Endometrium (tissue), 2 donors: ENCODE data around the gene LRRFIP1.

Experiments used
- FAIRE-seq: peaks from 2 replicates; lab custom pipeline; 2012; peaks lifted over from hg19 to GRCh38; lab: Jason Lieb, UNC
- donor health status: control.
- donor health status: control.

LRRFIP1 gene

DNA sequence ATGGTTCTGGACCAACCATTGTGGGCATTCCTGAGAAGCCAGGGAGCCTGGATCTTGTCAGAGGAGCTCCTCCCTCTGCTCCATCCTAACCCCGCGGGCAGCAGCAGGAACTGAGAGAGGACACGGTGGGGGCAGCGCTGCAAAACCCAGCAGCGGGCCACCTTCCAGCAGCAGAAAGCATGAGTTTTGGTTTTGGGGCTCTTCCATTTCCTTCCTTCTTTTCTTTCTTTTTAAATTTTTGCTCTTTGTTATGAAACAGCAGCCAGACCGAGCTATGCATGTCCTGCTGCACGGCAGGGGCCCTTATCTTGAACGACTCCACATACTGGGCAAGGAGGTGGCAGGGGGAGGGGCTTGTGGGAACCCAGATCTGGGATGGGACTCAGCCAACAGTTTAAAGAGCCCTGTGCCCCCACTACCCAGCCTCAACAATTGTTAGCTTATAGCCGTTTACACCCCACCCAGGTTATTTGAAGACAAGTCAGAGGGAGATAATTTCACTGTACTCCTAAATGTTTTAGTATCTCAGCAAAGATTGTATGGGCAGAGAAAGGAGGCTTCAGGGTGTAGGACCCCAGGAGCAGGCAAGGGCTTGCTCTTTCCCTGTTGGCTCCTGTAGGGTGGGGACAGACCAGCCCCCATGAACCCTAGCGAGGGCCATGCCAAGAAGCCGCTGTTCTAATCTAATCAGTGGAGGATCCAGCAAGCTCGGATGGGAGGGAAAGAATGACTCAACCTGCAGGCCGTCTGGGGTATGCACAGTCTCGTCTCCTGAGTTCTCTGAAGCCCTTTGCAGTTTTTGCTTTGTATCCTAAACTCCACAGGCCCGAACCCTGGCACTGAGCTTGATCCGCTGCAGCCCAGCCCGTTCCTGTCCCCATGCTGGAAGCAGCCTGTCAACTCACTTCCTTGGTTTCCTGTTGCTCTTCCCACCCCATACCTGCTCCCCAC, 75.3 kb downstream of the LRRFIP1 start:
- FAIRE-seq, result no peak

DNA sequence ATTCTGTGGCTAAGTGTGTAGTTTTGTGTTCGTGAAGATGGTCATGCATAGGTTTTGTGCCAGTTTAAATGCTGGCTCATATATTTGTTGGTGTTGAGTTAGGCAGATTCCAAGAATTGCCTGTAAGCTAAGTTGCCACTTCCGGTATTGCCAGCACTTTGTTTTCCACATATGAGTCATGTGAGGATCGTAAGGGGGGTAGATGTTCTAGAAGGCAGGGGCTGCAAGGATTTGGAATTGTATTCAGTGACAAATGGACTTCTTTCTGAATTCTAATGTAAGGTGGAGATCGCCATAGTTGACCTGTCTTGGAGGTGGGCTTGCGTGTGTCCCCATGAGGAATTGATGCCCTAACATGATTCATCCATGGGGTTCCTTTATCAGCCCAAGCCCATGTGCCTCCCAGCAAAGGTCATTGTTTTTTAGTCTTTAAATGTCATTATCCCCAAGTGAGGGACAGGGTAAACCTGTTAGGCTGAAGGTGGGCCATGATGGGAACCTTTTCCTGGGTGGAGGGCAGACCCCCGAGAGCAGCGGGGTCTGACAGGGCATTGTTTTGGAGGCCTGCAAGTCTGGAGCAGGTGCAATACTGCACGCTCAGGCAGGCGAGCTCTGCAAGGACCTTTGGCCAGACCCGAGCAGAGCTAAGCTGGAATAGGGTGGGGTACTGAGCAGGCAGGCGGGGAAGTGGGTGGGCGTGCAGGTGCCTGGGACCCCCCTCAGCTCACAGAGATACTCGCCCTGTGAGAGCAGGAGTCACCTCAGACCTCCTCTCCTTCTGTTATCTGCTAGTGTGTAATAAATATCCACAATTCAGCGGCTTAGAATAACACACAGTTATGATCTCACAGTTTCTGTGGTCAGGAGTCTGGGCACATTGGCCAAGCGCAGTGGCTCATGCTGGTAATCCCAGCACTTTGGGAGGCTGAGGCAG, 77.4 kb downstream of the LRRFIP1 start:
- no peak for FAIRE-seq

DNA sequence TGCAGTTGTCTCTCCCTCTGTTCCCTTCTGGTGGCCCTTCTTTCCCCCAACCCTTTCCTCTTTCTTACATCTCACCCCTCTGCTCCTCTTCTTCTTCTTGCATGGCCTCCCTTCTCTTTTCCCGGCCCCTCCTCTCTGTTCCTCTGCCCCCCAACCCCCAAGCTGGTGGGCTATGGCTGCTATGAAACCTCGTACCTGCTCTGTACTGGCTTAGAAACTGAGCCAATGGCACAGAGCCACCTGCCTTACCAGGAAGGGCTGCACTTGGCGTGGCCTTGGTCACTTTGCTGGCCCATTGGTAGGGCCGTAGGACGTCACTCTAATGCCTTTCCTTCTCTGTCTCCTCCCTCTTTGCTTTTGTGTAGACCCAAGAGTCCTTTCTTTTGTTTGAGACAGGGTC, 78.9 kb downstream of the LRRFIP1 start:
- no peak for FAIRE-seq

DNA sequence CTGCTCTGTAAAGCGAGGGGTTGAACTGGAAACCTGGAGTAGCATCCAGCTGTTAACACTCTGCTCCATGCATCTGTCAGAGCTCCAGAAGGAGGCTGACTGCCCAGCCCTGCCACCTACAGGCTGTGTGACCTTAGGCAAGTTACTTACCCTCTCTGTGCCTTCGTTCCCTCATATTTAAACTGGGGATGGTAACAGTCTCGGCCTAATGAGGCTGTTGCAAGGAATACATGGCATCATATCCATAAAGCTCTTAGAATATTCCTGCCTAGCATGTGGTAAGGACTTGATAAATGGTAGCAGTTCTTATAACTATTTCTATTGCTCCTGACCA, 80.6 kb downstream of the LRRFIP1 start:
- FAIRE-seq, result no peak

DNA sequence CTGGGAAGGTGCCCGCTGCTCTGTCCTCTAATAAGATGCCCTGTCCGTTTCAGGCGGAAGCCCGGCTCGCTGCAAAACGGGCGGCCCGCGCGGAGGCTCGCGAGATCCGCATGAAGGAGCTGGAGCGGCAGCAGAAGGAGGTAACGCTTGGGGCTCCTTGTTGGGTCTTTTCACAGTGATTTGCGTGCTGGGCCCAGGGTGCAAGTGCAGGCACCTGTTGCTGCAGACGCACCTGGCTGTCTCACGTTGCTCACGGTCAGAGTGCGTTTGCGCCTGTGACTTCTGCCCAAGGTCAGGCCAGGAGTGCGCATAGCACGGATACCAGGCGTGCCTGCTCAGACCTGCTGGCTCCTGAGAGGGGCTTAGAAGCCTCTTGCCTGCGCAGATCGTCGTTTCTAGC, 81.1 kb downstream of the LRRFIP1 start:
- no peak for FAIRE-seq

DNA sequence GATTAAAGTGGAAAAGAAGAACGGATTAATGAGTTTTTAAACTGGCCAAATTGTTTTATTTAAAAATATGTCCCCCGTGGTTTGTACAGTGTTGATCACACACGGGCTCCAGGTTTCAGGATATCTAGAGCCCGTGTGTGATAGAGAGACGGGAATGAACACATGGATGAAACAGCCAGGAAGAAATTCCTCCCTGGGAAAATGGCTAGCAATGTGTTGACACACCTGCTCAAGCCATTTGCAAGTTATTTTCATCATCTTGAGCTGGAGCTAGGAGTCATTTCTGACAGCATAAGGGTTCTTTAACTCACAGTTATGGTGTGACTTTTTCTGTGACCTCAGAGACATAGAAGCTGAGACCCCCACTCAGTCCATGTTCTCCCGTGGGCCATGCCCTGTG, 81.6 kb downstream of the LRRFIP1 start:
- no peak for FAIRE-seq

DNA sequence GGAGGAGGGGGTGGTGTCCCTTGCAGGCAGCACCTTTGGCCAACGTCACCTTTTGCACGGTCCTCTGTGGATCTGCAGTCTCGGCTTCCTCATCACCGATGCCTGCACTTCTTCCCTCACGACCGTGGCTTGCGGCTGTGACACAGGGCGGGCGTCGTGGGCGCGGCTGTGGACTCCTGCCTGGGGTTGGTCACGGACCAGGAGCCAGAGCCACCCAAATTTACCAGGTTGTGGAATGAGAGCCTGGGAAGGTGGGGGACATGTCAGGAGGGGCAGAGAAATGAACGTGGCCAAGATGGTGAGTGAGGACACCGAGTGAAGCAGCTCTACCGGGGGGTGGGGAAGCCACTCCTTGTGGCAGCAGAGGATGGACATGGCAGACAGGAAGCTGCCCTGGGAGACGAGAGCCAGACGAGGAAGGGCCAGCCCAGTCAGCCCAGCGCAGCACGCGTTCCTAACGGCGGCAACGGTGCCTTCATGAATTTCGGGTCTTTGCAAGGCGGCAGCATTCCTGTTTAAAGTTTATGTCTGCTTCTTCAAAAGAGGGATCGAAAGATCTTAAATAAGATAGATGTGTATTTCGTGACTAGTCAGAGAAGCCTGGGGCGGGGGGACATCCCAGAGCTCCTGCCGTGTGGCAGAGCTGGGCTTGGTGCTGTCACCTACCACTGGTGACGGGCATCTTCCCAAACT, 84.2 kb downstream of the LRRFIP1 start:
- FAIRE-seq, result no peak

DNA sequence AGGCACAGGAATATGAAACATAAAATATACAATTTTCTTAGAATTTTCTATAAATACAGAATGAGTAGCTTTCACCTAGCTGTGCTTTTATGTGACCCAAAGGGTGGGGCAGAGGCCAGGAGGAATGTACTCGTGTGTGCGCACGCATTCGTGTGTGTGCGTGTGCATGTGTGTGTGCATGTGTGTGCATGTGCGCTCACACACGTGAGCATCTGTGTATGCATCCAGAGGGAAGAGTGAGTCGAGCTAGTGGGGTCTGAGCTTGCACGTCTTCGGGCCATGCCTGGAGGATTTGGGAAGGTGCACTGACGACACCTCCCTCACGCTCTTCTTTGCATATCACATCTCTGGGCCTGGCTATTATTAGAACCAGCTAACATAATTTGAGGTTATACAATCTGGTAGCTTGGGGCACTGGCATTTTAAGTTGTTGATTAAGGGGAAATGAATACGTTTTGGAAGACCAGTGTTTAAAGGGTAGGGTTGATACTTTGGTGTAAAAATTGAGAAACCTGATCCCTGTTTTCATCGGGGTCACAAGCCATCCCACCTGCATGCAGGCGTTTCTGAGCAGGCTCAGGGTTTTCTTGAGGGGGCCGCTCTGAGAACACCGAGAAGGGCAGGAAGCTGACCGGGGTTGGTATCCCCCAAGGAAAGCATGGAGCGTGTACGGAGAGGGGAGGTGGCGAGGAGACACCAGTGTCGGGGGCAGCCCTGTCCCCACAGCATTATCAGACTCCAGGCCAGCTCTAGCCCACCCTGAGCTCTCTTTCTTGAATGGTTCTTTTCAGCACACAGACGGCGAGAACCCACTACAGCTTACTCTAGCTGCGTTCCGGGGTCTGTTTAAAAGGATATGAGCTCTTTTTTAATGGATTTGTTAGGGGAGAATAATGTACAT, 85.3 kb downstream of the LRRFIP1 start:
- no peak for FAIRE-seq

DNA sequence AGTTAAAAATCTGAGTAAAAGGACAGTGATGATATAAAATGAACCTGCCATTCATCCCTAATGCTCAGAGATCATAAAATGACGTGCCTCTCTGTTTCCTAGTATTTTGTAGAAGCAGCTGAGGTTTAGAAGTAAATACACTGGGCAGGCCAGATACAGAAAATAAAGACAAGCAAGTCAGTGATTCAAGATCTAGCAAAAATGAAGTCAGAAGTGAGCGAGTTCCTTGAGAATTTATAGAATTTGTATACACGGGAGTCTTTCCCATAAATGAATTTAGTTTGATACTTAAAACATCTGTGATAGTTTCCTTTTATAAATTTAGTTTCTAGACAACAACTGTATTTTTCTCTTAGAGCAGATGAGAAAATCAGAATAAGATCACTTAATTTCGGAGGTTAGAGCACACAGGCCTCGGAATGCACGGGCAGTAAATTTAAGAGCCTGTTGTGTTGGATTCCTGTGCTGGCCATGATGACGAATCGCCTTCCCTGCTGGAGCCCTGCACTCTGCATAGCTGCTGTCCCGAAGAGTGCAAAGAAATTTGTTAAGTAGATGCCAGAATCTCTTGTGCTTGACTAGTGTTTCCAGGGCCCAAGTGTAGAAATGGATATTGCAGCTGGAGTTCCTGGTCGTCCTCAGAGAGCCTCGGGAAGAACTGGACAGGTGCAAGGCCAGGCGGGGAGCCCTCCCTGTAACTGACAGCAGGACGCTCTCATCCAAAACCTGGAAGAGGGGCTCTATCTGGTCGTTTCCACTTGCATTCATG, 87.5 kb downstream of the LRRFIP1 start:
- no peak for FAIRE-seq

DNA sequence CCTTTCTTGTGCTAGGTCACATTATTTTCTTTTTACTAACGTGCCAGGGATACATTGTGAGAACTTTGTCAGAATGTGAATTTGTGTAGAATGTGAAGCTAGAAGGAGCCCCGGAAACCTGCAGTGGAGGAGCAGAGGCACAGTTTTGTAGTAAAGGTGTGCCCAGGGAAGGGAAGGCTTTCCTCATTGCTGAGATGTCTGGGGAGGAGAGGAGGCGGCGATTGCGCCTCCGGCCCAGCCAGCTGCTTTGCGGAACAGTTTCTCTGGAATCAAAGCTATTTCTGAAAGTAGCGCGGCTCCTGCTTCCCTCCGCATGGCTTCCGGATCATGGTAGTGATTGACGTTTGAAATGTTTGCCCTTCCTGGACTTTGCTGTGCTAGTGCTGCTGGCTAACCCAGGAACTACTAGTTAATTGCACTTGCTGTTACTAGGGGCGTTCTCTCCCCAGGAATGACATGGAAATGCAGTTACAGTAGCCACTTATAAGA, 88.1 kb downstream of the LRRFIP1 start:
- no peak for FAIRE-seq

DNA sequence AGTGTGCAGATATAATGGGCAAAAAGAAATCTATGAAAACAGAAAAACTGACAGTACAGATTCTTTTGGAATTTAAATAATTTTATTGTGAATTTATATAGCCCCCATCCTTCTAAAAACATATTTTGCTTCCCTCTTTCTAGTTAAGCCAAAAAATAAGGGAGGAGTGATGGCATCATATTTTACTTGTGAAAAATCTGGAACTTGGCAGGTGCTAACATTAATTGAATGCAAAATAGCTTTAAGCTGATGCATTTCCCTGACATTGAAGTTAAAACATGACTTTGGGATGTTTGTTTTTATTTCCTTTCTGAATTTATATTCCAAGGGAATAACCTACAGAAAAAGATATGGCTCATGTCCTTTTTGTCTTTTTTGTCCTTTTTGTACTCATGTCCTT, 88.6 kb downstream of the LRRFIP1 start:
- FAIRE-seq, result no peak

DNA sequence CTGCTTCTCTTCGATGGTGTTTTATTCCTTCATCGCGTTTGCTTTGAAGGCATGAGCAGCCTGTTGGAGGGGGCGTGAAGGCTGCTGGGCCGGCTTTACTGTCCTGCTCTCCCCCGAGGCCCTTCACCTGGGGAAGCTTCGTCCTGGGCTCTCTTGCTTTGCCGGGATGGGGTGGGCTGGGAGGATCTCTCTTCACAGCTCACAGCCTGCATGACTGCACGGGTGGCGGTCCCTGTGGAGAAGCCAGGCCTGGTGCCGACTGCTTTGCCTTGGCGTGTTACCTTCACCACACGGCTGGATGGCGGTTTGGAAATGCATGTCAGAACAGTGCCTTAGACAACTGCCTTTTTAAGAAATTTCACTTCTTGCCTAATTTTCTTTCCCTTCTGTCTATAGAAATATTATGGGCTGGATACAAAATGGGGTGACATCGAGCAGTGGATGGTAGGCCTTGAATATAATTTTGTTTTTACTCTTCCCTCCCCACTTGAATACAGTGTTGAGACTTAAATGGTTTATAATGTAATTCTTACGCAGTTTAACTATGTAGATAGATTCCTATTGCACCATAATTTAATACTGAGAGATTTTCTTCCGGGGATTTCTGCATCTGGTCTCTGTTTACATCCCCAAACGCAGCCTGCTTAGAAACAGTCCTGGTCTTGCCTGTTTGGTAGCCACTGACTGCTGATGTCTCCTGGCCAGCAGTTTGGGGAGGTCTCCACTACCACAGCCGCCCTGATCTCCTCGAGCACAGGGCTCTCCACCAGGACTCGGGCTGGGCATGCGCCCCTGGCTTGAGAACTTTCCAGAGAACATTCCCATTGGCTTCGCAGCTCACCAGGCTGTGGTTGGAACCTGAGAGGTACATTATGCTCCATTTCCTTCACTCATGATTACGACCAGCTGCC, 90.2 kb downstream of the LRRFIP1 start:
- FAIRE-seq, result no peak

DNA sequence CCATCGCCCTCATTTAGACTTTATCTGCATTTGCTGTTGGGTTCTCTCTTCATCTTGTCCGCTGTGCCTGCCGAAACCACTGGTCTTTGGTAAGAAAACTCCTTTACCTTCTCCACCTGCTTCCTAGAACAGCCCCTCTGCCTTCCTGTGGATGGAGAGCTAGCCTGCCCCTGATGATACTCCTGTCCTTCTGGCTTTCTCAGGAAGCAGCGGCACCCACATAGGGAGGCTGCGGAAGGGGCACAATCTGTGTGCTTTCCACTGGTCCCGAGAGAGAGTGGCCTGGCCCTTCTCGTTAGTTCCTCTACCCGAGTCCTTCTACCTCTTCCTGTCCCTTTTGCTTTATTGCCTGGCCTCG, 90.9 kb downstream of the LRRFIP1 start:
- no peak for FAIRE-seq

DNA sequence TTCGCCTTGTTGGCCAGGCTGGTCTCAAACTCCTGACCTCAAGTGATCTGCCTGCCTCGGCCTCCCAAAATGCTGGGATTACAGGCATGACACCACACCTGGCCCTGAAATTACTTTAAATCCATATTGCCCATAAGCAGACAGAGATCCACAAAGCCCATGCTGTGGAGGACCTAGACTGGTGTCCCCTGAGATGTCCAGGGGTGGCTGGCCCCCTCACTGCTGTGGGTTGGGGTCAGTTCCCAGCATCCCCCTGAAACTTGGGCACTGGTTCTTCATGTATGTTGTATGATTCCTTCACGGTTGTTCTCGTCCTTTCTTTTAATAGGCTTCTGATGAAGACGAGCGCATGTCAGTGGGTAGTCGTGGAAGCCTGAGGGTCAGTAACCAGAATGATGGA, 93.1 kb downstream of the LRRFIP1 start:
- no peak for FAIRE-seq

DNA sequence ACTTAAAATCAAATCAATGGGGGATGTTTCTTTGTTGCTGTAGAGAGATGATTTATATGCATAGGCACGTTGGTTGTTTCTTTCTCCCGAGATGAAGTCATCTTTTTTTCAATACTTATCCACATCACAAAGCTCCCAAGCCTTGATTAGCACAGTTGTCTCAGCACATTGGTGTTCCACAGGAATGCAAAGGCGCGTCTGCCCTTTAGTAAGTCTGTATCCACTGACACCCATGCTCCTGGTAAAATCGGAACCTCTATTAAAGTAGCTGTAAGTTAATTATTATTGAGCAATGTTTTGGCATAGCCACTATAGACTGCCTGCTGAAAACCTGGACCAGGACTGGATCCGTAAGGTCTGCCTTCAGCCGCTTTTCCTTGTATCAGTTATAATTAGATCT, 93.6 kb downstream of the LRRFIP1 start:
- FAIRE-seq, result no peak

DNA sequence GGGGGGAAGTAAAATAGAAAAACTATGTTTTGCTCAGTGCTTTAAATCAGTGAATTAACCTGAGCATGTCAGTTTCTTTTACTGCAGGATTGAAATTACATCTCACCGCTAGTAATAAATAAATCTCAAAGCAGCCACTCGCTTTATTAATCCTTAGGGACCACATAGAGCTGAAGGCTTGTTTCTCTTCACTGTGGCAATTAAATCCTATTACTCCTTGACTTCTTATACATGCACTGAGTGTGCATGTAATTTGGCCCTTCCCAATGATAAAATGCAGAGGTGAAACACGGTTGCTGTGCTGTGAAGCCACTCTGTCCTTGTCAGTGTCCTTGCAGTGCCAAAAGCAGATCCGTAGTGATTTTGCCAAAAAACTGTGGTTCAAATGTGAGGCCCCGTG, 94.1 kb downstream of the LRRFIP1 start:
- FAIRE-seq, result no peak

DNA sequence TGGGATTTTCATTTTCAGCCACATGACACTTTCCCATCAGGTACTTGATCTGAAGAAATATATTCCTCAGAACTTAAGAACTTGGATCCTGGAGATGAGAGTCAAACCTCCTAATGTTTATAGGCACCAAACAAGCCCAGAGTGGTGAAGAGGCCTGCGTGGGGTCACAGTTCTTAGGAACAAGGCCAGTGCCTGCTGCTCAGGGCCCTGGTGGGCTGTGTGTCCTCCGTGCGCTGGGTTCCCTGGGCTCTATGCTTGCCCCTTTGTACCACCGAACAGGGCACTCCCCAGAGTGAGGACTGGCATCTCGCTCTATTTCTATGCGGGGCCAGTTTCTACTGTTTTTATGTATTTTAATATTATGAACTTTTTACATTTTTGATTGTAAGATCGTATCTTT, 95.2 kb downstream of the LRRFIP1 start:
- no peak for FAIRE-seq

DNA sequence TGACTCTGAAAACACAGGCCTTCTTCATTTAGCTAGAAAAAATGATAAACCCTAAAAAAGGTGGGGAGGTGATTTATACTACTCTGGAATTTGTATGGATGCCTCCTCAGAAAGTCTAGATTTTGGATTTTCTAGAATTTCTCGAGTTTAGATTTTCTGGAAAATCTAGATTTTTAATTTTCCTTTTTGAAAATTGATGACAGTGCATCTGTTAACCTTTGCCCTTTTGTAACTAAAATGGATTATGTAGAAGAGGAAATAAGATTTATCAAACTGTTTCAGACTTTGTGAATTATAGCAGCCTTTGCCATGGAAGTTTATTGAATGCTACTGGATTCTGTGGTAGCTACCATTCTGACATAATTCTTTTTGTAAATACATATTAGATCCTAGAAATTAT, 95.6 kb downstream of the LRRFIP1 start:
- no peak for FAIRE-seq

DNA sequence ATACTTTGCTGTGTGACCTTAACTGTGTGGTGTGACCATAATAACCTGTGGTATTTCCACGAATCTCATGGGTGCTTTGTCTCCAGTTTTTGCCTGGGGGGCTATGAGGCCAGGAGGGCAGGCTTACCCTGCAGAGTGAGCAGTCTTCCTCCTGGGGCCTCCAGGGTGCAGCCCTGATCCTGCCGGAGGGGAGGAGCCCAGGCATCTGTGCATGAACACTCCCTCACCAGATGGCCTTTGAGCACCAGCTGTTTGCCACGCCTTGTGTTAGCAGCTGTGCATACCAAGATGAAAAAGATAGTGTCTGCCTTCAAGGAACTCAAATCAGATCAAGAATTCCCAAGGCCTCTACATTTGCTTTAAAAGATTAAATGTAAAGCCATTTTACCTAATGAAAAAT, 96.2 kb downstream of the LRRFIP1 start:
- no peak for FAIRE-seq
